ENCODE measurements around the gene HHIPL1.

The HHIPL1 gene

DNA sequence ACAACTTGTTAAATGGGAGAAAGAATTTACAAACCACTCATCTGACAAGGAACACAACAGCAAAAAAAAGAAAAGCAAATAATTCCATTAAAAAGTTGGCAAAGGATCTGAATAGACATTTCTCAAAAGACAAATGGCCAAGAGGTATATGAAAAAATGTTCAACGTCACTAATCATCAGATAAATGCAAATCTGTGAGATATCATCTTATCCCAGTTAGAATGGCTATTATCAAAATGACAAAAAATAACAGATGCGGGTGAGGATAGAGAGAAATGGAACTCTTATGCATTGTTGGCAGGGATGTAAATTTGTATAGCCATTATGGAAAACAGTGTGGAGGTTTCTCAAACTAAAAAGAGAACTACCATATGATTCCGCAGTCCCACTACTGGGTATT is 69.0 kb downstream of the HHIPL1 start:
- in situ Hi-C loops (cut with MboI; ENCODE audit: low sequenced_read_pairs) = no loop called here
- no peak overlapping the region for H3K4me3 ChIP-seq
- H3K4me1 ChIP-seq = no peaks in the 10 kb centered on the region
- H3K36me3 ChIP-seq (replicated peaks) = no peaks in the 10 kb centered on the region
- H3K27me3 ChIP-seq (ENCODE audit: low read depth) = peaks cover 17% of the 10 kb centered on the region
- H3K9me3 ChIP-seq = no peaks in the 10 kb centered on the region
- DNase-seq (ENCODE audit: low spot score in 2 of 2) = no peak

DNA sequence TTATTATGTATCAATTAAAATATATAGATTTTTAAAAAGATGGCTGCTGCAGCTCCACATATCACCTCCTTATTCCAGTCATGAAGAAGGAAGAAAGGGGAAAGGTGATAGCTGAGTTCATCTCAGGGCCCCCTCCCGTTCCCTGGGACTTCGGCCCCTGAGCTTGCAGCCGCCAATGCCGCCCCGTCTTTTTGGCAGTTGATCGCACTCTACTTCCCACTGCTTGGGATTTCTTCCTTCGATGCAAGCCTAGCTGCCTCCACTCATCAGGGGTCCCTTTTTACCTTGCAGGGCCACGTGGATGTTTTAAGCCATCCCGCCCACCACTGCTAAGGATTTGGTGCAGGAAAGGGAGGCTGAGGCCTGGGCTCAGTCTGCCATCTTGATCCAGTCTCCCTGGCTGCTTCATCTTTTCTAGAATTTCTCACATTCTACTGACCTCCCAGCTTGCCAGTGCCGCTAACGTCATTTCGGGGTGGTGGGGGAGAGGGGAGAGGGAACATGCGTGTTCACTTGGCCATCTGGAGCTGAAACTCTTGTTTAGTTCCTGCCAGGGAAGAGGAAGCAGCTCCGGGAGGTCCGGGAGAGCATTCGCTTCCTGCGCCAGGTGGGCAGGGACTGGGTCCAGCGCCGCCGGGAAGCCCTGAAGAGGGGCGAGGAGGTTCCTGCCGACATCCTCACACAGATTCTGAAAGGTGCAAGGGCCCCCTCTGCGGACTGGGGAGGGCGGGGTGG is 70.5 kb downstream of the HHIPL1 start:
- Histone ChIP-seq H3K4me3 (no peak overlapping the region), H3K27me3 (ENCODE audit: low read depth) (peaks cover 17% of the 10 kb centered on the region), H3K36me3 (replicated peaks) (no peaks in the 10 kb centered on the region), H3K4me1 (no peaks in the 10 kb centered on the region), H3K9me3 (no peaks in the 10 kb centered on the region)
- in situ Hi-C loops (cut with MboI; ENCODE audit: low sequenced_read_pairs) = no loop called here
- DNase-seq (ENCODE audit: low spot score in 2 of 2) = no peak

DNA sequence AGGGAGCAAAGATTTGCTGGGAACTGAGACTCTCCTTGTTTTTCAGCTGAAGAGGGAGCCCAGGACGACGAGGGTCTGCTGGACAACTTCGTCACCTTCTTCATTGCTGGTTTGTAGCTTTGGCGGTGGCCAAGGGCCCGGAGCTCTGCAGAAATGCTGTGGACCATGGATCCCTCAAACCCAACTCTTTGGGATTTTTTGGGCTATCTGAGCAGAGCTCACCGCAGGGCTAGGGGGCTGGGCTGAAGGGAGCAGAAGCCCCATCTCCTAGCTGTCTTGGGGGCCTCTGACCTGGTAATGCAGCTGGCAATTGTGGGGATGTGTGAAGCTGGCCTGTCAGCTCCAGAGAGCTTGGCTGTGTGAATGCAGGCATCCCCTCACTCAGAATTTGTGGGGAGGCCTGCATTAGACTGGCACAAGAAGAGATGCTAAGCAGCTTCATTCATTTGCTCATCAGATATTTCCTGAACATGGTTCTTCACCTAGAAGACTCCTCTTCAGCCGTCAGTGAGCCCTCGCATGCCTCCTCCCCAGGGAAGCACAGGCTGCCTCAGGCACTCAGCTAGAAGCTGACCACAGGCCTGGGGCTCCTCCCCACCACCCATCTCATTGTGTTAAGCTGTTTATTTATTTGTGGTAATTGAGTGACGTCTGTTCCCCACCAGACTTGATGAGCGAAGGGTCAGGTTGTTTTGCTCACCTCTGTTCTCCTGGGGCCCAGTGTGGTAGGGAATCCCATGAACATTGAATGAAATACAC is 71.3 kb downstream of the HHIPL1 start:
- Histone ChIP-seq H3K4me1 (no peaks in the 10 kb centered on the region), H3K36me3 (replicated peaks) (no peaks in the 10 kb centered on the region), H3K9me3 (no peaks in the 10 kb centered on the region), H3K27me3 (ENCODE audit: low read depth) (peaks cover 10% of the 10 kb centered on the region), H3K4me3 (no peak overlapping the region)
- no peak for DNase-seq (ENCODE audit: low spot score in 2 of 2)
- in situ Hi-C loops (cut with MboI; ENCODE audit: low sequenced_read_pairs) = no loop called here

DNA sequence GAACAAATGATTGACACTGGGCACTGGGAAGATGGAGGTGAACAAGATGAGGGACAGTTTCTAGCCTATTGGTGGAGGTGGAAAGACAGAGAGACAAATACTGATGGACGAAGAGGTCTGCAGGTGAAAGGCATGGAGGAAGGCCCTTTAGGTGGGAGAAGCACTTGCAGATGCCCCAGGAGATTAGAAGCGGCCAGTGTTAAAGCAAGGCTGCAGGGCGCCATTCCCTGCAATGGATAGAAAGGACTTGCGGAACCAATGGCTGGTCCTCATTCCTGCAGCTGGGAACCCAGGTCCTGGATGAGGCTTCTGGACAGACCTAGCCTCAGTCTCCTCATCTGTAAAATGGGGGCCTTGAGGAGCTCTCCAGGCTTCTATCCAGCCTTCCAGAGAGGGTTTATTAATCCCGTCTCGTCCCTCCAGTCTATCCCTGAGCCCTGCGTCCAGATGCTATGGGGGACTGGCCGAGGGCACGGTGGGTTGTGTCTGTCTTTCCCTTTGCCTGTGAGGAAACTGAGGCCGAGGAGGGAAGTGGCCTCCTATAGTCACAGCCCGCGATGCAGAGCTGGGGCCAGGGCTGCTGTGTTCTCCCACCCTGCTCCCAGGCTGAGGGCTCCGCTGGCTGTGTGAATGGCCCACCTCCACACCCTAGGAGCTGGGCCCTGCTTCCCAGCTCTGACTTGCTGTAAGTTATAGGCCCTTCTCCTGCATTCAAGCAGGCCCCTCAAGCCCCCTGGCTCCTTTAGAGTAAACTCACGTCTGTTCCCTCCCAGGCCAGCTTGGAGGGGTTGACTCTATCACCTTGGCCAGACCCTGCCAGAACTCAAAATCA is 72.1 kb downstream of the HHIPL1 start:
- in situ Hi-C loops (cut with MboI; ENCODE audit: low sequenced_read_pairs) = no loop called here
- Histone ChIP-seq H3K36me3 (replicated peaks) (no peaks in the 10 kb centered on the region), H3K4me3 (no peak overlapping the region), H3K9me3 (no peaks in the 10 kb centered on the region), H3K4me1 (no peaks in the 10 kb centered on the region), H3K27me3 (ENCODE audit: low read depth) (peaks cover 2% of the 10 kb centered on the region)
- no peak for DNase-seq (ENCODE audit: low spot score in 2 of 2)

- in situ Hi-C loops (cut with MboI; ENCODE audit: low sequenced_read_pairs) = no loop called here
- no peak for DNase-seq (ENCODE audit: low spot score in 2 of 2)
- Histone ChIP-seq H3K9me3 (no peaks in the 10 kb centered on the region), H3K4me1 (no peaks in the 10 kb centered on the region), H3K36me3 (replicated peaks) (no peaks in the 10 kb centered on the region), H3K27me3 (ENCODE audit: low read depth) (no peaks in the 10 kb centered on the region; the same call in 1 of the 2 replicates), H3K4me3 (no peak overlapping the region)
These were observed 72.7 kb downstream of the HHIPL1 start for GRCh38 chr14:99717682-99718013.

GRCh38 chr14:99718031-99718810 is 73.3 kb downstream of the HHIPL1 start:
- Histone ChIP-seq H3K4me3 (no peak overlapping the region), H3K9me3 (no peaks in the 10 kb centered on the region), H3K36me3 (replicated peaks) (no peaks in the 10 kb centered on the region), H3K27me3 (ENCODE audit: low read depth) (no peaks in the 10 kb centered on the region; the same call in 1 of the 2 replicates), H3K4me1 (no peaks in the 10 kb centered on the region)
- in situ Hi-C loops (cut with MboI; ENCODE audit: low sequenced_read_pairs) = no loop called here
- peak; percentile 13 to 69 for DNase-seq (ENCODE audit: low spot score in 2 of 2)

- Histone ChIP-seq H3K27me3 (ENCODE audit: low read depth) (no peaks in the 10 kb centered on the region; the same call in 1 of the 2 replicates), H3K4me3 (no peak overlapping the region), H3K4me1 (no peaks in the 10 kb centered on the region), H3K36me3 (replicated peaks) (no peaks in the 10 kb centered on the region), H3K9me3 (no peaks in the 10 kb centered on the region)
- no peak for DNase-seq (ENCODE audit: low spot score in 2 of 2)
- in situ Hi-C loops (cut with MboI; ENCODE audit: low sequenced_read_pairs) = no loop called here
These were observed 73.9 kb downstream of the HHIPL1 start for GRCh38 chr14:99718811-99719192.

- in situ Hi-C loops (cut with MboI; ENCODE audit: low sequenced_read_pairs) = no loop called here
- Histone ChIP-seq H3K27me3 (ENCODE audit: low read depth) (no peaks in the 10 kb centered on the region), H3K4me1 (no peaks in the 10 kb centered on the region), H3K4me3 (no peak overlapping the region), H3K36me3 (replicated peaks) (no peaks in the 10 kb centered on the region), H3K9me3 (no peaks in the 10 kb centered on the region)
- DNase-seq (ENCODE audit: low spot score in 2 of 2) = no peak
These were observed 76.2 kb downstream of the HHIPL1 start for GRCh38 chr14:99720941-99721791.

DNA sequence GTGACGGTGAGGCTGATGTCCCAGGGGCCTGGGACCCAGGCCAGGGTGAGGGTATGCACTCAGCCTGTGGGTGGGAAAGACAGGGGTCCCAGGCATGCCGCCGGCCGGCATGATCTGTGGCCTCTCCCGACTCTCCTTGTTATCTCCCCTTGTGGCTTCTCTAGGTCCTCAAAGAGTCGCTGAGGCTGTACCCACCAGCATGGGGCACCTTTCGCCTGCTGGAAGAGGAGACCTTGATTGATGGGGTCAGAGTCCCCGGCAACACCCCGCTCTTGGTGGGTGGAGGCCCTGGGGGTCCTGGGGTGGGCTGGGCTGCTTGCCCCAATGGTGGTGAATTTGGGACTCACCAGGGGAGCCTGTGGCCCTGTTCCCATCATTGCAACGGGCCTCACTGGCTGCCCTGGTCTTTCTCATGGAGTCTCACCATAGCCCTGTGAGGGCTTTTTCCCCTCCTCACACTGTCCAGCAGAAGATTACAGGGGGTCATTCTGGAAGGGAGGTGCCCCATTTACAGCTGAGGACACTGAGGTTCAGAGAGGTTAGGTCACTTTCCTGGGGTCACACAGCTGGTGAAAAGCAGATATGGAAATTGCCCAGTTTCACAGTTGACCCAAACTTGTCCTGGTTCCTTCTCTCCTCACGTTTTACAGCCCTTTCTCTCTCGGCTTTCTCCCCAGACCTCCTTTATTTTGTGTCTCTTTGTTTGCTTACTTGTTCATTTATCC is 77.0 kb downstream of the HHIPL1 start:
- no peaks in the 10 kb centered on the region for H3K27me3 ChIP-seq (ENCODE audit: low read depth)
- H3K4me1 ChIP-seq = no peaks in the 10 kb centered on the region
- H3K4me3 ChIP-seq = no peak overlapping the region
- H3K9me3 ChIP-seq = no peaks in the 10 kb centered on the region
- in situ Hi-C loops (cut with MboI; ENCODE audit: low sequenced_read_pairs) = no loop called here
- no peak for DNase-seq (ENCODE audit: low spot score in 2 of 2)
- no peaks in the 10 kb centered on the region for H3K36me3 ChIP-seq (replicated peaks)

GRCh38 chr14:99722741-99723140 is 77.8 kb downstream of the HHIPL1 start:
- H3K4me3 ChIP-seq = no peak overlapping the region
- H3K4me1 ChIP-seq = no peaks in the 10 kb centered on the region
- H3K27me3 ChIP-seq (ENCODE audit: low read depth) = no peaks in the 10 kb centered on the region
- peak in 1 of 2 experiments; percentile 2 for DNase-seq (ENCODE audit: low spot score in 2 of 2)
- in situ Hi-C loops (cut with MboI; ENCODE audit: low sequenced_read_pairs) = no loop called here
- no peaks in the 10 kb centered on the region for H3K36me3 ChIP-seq (replicated peaks)
- H3K9me3 ChIP-seq = no peaks in the 10 kb centered on the region

GRCh38 chr14:99724196-99724891 is 79.4 kb downstream of the HHIPL1 start:
- Histone ChIP-seq H3K36me3 (replicated peaks) (no peaks in the 10 kb centered on the region), H3K4me1 (no peaks in the 10 kb centered on the region), H3K9me3 (no peaks in the 10 kb centered on the region), H3K4me3 (no peak overlapping the region), H3K27me3 (ENCODE audit: low read depth) (no peaks in the 10 kb centered on the region)
- in situ Hi-C loops (cut with MboI; ENCODE audit: low sequenced_read_pairs) = no loop called here
- peak in 1 of 2 experiments; percentile 7 for DNase-seq (ENCODE audit: low spot score in 2 of 2)
